Measurements from ENCODE around the gene COL9A3. TPM values are rescaled to one million over a fixed set of nuclear protein-coding genes. Genes with fewer than 3 reads are reported as not detected.

Gene COL9A3
- total and polyA plus RNA-seq, 2 of the 8 experiments (the other 6 are each of a cell fraction or from before 2014, with no cell fraction given), result 21.7 to 80.1 TPM

- Histone ChIP-seq H3K14ac (ENCODE audit: insufficient read length) (no peak overlapping the region), H2AK5ac (ENCODE audit: low read depth, low read length) (no peak overlapping the region), H3K4me2 (ENCODE audit: insufficient read depth in 1 of 2, low read depth in 2 of 2, low read length in 2 of 2) (no peak overlapping the region), H3K9ac (replicated peaks in 1 of 4; ENCODE audit: extremely low read depth in 1 of 4, low read depth in 3 of 4, low read length in 3 of 4) (no peak overlapping the region), H3K27ac (ENCODE audit: low read depth, low read length) (no peak overlapping the region), H3K4me3 (ENCODE audit: extremely low read depth in 1 of 4, insufficient read depth in 2 of 4, low read depth in 3 of 4, low read length in 4 of 4) (no peak overlapping the region), H4K91ac (replicated peaks; ENCODE audit: insufficient read length, low read length) (no peak overlapping the region), H2BK120ac (replicated peaks; ENCODE audit: low read depth, low read length) (no peak overlapping the region), H3K36me3 (ENCODE audit: control insufficient read depth in 2 of 4, insufficient read depth in 4 of 4, low read length in 3 of 4) (no peaks in the 10 kb centered on the region), H4K20me1 (replicated peaks in 1 of 2; ENCODE audit: control insufficient read depth in 1 of 2, insufficient read depth in 2 of 2, low read length in 2 of 2) (no peaks in the 10 kb centered on the region), H2BK12ac (ENCODE audit: low read depth, low read length) (0 out of 2 replicates have a peak overlapping the region, but pooled peaks have one; percentile 39), H3K9me3 (ENCODE audit: insufficient read depth in 2 of 2, low read depth in 1 of 2, low read length in 1 of 2) (no peaks in the 10 kb centered on the region), H3K79me2 (ENCODE audit: control insufficient read depth in 1 of 2, insufficient read depth in 2 of 2, low read length in 2 of 2) (no peaks in the 10 kb centered on the region), H4K5ac (ENCODE audit: insufficient read length, low read depth, low read length) (no peak overlapping the region), H3K56ac (replicated peaks; ENCODE audit: insufficient read length, low read depth, low read length) (no peak overlapping the region), H3K27me3 (replicated peaks in 1 of 4; ENCODE audit: control insufficient read depth in 3 of 4, extremely low read depth in 1 of 4, insufficient read depth in 3 of 4, low read length in 3 of 4) (no peaks in the 10 kb centered on the region), H4K8ac (ENCODE audit: extremely low read depth, insufficient read depth, low read length) (no peak overlapping the region), H2BK5ac (ENCODE audit: low read depth, low read length) (no peak overlapping the region), H3K4me1 (replicated peaks in 1 of 4; ENCODE audit: control insufficient read depth in 3 of 4, insufficient read depth in 4 of 4, low read length in 3 of 4) (peaks cover 0 to 8% (median 1%) of the 10 kb centered on the region in 4 experiments; a peak in 2 of 7 replicates), H3K23ac (ENCODE audit: insufficient read length) (no peak overlapping the region), H2AFZ (ENCODE audit: low read length) (no peak overlapping the region), H3K79me1 (ENCODE audit: low read depth, low read length) (no peaks in the 10 kb centered on the region), H2BK15ac (ENCODE audit: low read length) (no peak overlapping the region), H3K18ac (ENCODE audit: extremely low read depth, low read length) (no peak overlapping the region), H3K4ac (replicated peaks; ENCODE audit: insufficient read length, low read depth, low read length) (no peak overlapping the region), H3K23me2 (ENCODE audit: low read depth, low read length) (no peaks in the 10 kb centered on the region), H2BK20ac (ENCODE audit: low read length) (no peak overlapping the region)
- WGBS, 2 experiments (ENCODE audit: extremely low coverage in 1 of 2, insufficient coverage in 1 of 2, insufficient read length in 1 of 2, insufficient replicate concordance in 2 of 2, low coverage in 1 of 2, low lambda C conversion rate in 2 of 2, missing lambda C conversion rate in 1 of 2), result 89% methylated on average over 18 of the region's 18 CpGs; no CpG with 5 or more reads in 1 of the 2 experiments
- no peak for DNase-seq (ENCODE audit: low read depth in 1 of 2, low spot score in 2 of 2)
- ChIA-PET POLR2A (ENCODE audit: partially characterized antibody) (interaction anchor here (1.0 kb wide), 1 partner anchor 10 kb away, joined by 5 read pairs; no protein-coding TSS in a partner anchor), CTCF (ENCODE audit: partially characterized antibody) (interaction anchor here (0.8 to 2.6 kb wide), 14 partner anchors 9 to 282 kb away, joined by 3 to 21 read pairs (median 4); partner anchors contain the start of gene NTSR1)
- TF ChIP-seq EP300 (IDR thresholded peaks at IDR 0.05; ENCODE audit: borderline replicate concordance in 1 of 2, low read depth in 2 of 2, low read length in 2 of 2) (no peak), SP1 (IDR thresholded peaks at IDR 0.05; ENCODE audit: low read depth, low read length) (0 out of 2 replicates have a peak, but pooled peaks have one; percentile 38), CTCF (IDR thresholded peaks at IDR 0.05; ENCODE audit: control extremely low read depth in 1 of 3, insufficient read depth in 1 of 3, low read depth in 1 of 3, low read length in 3 of 3) (peak; percentile 21 to 45 (median 33); a peak in 3 of 4 replicates)
- FAIRE-seq, result no peak
These were observed 34.5 kb upstream of the COL9A3 start for GRCh38 chr20:62782149-62782892.

Data from H1 (cell line).